Right atrium auricular region (tissue), 2 donors: Measurements from ENCODE around the gene OTUD7B. TPM values are rescaled to one million over a fixed set of nuclear protein-coding genes. Genes with fewer than 3 reads are reported as not detected.
"Not testable (repeated sequence)": the region's sequence is repeated elsewhere in the genome, so short reads cannot be mapped to it uniquely, and the experiment has no call there.

Experiments
- DNase-seq: peaks from one replicate; pipeline ENCODE4 v3.0.0-alpha.2; 2019; ENCODE audit warnings: low spot score
- H3K27ac ChIP-seq, 2 donors: fragments of 200-600 bp; sonication (generic); 1 replicate in 1 of 2; 2 replicates in 1 of 2; pipeline ENCODE4 v1.5.1; 2016 to 2019
- H3K27me3 ChIP-seq, 2 donors: fragments of 200-600 bp; sonication (generic); one replicate each; pipeline versions ENCODE4 v1.5.1 to v1.6.0; 2017 to 2019
- H3K36me3 ChIP-seq: fragments of 200-600 bp; sonication (generic); one replicate; pipeline ENCODE4 v1.5.1; 2016
- H3K4me1 ChIP-seq, 2 donors: fragments of 200-600 bp; sonication (generic); one replicate each; pipeline versions ENCODE4 v1.5.1 to v1.6.0; 2017 to 2019
- H3K4me3 ChIP-seq, 2 donors: fragments of 200-600 bp; sonication (generic); 1 replicate in 1 of 2; 2 replicates in 1 of 2; pipeline ENCODE4 v1.5.1; 2017 to 2019; ENCODE audit warnings: mild to moderate bottlenecking in 1 of 2, moderate library complexity in 1 of 2
- H3K9me3 ChIP-seq, 2 donors: fragments of 200-600 bp; sonication (generic); one replicate each; pipeline ENCODE4 v1.5.1; 2019
- total RNA-seq, 2 donors: library from RNA; depleted of rRNA; stranded (reverse); fragments of >200 nt; gene quantifications; one replicate each; pipeline ENCODE4 v1.1.0, GENCODE V29; 2016
- TF ChIP-seq, protein P1 (sequence below), 2 donors: fragments of 200-600 bp; sonication (generic); IDR thresholded peaks; one replicate each; pipeline ENCODE4 v1.5.1; 2019; ENCODE audit warnings: antibody characterized with exemption in 2 of 2

OTUD7B gene
- total RNA-seq, 2 donors from 2014 or later: 12.1 to 20.0 TPM

DNA sequence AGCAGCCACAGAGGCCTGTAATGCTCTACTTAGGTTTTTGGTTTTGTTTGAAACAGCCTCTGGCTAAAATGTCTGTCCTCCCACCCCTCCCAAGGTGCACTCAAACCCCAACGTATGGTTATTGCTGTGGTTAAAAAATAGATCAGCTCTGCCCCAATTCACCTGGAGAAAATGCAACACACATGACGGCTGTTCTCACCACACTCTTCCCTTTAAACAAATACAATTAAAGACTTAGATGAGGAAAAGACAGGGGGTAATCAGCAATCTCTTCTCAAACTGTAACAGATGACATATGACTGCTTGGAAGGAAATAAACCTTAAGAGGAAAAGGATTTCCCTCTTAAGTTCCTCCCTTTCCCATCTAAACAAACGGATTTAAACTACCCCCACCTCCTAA, 67.6 kb downstream of the OTUD7B start:
- H3K9me3 ChIP-seq: no peaks in the 10 kb centered on the region
- TF ChIP-seq, protein P1, sequence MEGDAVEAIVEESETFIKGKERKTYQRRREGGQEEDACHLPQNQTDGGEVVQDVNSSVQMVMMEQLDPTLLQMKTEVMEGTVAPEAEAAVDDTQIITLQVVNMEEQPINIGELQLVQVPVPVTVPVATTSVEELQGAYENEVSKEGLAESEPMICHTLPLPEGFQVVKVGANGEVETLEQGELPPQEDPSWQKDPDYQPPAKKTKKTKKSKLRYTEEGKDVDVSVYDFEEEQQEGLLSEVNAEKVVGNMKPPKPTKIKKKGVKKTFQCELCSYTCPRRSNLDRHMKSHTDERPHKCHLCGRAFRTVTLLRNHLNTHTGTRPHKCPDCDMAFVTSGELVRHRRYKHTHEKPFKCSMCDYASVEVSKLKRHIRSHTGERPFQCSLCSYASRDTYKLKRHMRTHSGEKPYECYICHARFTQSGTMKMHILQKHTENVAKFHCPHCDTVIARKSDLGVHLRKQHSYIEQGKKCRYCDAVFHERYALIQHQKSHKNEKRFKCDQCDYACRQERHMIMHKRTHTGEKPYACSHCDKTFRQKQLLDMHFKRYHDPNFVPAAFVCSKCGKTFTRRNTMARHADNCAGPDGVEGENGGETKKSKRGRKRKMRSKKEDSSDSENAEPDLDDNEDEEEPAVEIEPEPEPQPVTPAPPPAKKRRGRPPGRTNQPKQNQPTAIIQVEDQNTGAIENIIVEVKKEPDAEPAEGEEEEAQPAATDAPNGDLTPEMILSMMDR (IDR thresholded peaks at IDR 0.05): no peak
- H3K36me3 ChIP-seq: peaks cover 43% of the 10 kb centered on the region
- no peak overlapping the region for H3K4me3 ChIP-seq
- H3K27ac ChIP-seq: no peak overlapping the region
- no peaks in the 10 kb centered on the region for H3K27me3 ChIP-seq
- peaks cover 0 to 30% of the 10 kb centered on the region in 2 donors for H3K4me1 ChIP-seq
- DNase-seq: no peak

DNA sequence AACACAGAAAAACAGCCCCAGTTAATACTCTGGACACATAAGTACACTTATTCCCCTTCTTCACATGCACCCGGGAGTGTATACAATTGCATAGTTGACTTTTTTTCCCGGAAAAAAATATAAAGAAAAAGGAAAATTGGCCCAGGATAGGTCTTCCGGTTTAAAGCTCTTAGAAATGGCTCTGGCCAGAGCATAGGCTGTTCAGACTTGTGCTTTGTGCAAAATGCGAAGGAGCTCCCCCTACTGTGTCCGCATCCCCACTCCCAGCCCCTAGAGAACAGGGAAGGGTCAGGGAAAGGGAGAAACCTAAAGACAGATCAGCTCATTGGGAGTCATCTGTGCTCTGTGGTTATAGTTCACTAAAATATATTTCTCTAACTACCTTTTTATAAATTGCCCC, 68.3 kb downstream of the OTUD7B start:
- peaks cover 37% of the 10 kb centered on the region for H3K36me3 ChIP-seq
- no peak for DNase-seq
- H3K27ac ChIP-seq: peak overlapping the region in 1 of 2 donors; percentile 8
- H3K27me3 ChIP-seq: no peaks in the 10 kb centered on the region
- no peak overlapping the region for H3K4me3 ChIP-seq
- no peaks in the 10 kb centered on the region for H3K9me3 ChIP-seq
- TF ChIP-seq, protein P1 (IDR thresholded peaks at IDR 0.05): peak in 1 of 2 donors; percentile 54
- peaks cover 0 to 37% of the 10 kb centered on the region in 2 donors for H3K4me1 ChIP-seq

DNA sequence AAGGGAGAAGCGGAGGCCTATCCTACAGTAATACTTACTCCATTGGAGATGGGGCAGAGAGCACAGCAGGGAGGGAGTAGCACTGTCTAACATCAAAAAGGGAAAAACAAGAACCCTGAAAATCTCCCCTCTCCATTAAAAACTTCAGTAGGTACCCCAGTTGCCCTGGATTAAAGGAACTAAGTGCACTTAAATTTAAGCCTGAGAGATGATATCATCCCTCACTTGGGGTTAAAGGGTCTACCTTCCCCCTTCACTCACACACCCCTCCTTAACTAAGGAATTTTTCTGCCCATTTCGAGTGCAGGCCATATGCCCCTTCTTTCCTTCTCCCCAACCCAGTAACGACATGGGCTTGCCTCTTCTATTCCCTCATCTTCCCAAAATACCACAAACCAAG, 70.1 kb downstream of the OTUD7B start:
- Histone ChIP-seq H3K27ac (peak overlapping the region in 1 of 2 donors; percentile 89), H3K27me3 (no peaks in the 10 kb centered on the region), H3K4me3 (no peak overlapping the region), H3K4me1 (peaks cover 0 to 53% of the 10 kb centered on the region in 2 donors), H3K9me3 (no peaks in the 10 kb centered on the region), H3K36me3 (peaks cover 20% of the 10 kb centered on the region)
- TF ChIP-seq, protein P1 (IDR thresholded peaks at IDR 0.05): no peak
- no peak for DNase-seq

DNA sequence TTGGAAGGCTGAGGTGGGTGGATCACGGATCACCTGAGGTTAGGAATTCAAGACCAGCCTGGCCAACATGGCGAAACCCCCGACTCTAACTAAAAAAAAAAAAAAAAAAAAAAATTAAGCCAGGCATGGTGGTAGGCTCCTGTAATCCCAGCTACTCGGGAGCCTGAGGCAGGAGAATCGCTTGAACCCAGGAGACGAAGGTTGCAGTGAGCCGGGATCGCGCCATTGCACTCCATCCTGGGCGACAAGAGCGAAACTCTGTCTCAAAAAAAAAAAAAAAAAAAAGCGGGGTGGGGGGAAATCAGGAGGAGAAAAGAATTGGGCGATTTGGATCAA, 71.9 kb downstream of the OTUD7B start:
- Histone ChIP-seq H3K4me1 (peaks cover 0 to 58% of the 10 kb centered on the region in 2 donors), H3K27ac (peak overlapping the region; percentile 77 to 89), H3K4me3 (peak overlapping the region in 1 of 2 donors; percentile 25)
- H3K36me3 ChIP-seq, H3K27me3 ChIP-seq, DNase-seq, H3K9me3 ChIP-seq: not testable (repeated sequence)

DNA sequence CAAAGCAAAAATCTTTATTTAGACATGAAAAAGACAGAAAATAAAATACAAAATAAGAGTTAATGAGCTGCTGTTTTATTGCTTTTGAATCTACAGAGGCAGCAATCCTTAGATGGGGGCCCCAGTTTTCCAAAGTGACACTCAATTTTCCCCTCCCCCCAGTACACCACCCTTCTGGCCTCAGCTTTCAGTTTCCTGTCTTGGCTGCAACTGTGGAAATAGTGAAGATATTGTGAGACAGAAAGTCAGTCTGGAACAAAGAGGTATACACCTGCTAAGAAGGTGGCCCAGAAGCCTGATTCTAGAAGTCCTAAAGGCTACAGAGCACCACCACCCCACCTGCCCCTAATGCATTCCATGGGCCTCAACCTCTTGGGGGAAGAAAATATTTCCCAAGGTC, 72.8 kb downstream of the OTUD7B start:
- no peak for DNase-seq
- Histone ChIP-seq H3K4me3 (no peak overlapping the region), H3K27me3 (no peaks in the 10 kb centered on the region), H3K36me3 (no peaks in the 10 kb centered on the region), H3K9me3 (no peaks in the 10 kb centered on the region), H3K4me1 (peaks cover 0 to 56% of the 10 kb centered on the region in 2 donors), H3K27ac (peak overlapping the region; percentile 72 to 89)
- TF ChIP-seq, protein P1 (IDR thresholded peaks at IDR 0.05): no peak

DNA sequence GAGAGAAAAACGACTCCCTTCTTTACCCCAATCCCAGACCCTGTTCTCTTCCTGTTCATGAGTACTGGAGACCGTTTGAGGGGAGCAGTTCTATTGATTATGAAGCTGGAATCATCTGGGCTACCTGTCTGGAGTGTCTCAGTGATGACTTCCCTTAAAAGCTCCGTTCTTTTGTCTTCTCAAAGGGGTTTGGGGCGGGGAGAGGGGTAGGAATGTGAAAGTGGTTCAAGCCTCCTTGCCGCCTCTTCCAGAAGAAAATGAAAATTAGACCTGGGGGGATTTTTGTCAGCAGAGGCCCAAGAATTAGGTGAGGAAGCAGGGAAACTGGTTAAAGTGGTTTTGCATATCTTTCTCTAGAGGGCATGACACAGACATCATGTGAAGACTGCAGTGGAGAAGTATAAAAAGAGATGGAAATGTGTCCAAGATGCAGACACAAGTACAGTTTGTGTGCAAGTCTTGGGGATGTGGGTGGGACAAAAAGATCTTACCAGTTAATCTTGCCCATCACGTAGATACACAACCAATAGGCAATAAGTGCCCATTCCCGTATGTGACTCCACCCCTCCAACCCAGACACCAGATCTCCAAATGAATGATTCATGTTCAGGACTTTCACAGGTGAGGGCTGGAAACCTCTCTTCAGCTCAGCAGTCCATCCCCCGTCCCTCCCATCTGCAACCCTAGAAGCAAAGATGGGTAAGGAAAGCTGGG, 73.4 kb downstream of the OTUD7B start:
- TF ChIP-seq, protein P1 (IDR thresholded peaks at IDR 0.05): peak in 1 of 2 donors; percentile 10
- DNase-seq: no peak
- Histone ChIP-seq H3K36me3 (no peaks in the 10 kb centered on the region), H3K4me1 (peaks cover 0 to 50% of the 10 kb centered on the region in 2 donors), H3K4me3 (peak overlapping the region; percentile 43 to 54), H3K9me3 (no peaks in the 10 kb centered on the region), H3K27ac (peak overlapping the region; percentile 72 to 89), H3K27me3 (no peaks in the 10 kb centered on the region)
